GM19238 (cell line): ENCODE results near the gene LY6G5C.

Experiments
- DNase-seq: peaks from one replicate; pipeline ENCODE4 v3.0.0; 2011; ENCODE audit warnings: low spot score; ENCODE audit not compliant: insufficient read length

The LY6G5C gene

DNA sequence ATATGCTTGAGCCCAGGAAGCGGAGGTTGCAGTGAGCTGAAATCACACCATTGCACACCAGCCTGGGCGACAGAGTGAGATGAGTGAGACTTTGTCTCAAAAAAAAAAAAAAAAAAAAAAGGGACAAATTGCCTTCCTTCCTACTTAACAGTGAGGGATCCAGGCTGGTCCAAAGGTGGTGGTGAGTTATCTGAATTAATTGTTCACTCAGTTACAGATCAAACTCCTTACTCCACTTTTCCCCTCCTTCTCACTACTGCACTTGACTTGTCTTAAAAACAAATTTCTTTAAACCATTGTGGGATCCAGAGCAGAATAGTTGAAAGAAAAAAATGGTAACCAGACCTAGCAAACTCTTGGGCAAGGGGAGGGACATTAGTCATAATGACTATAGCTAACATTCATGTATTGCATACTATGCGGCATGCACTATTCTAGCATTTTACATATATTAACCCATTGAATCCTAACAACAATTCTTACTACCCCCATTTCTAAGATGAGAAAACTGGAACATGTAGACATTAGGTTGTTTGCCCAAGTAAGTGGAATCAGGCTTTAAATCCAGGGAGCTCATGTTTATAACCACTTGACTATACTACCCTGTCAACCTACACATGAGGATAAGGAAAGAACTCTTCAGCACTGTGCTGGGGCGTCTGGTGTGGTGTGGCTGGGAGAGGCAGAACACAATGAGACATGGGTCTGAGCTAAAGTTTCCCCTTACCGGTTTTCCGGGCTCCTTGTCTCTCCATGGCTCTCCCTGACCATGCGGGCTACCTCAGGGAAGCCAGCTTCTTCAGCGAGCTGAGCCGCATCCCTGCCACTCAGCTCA is 17.5 kb downstream of the LY6G5C start:
- no peak for DNase-seq

DNA sequence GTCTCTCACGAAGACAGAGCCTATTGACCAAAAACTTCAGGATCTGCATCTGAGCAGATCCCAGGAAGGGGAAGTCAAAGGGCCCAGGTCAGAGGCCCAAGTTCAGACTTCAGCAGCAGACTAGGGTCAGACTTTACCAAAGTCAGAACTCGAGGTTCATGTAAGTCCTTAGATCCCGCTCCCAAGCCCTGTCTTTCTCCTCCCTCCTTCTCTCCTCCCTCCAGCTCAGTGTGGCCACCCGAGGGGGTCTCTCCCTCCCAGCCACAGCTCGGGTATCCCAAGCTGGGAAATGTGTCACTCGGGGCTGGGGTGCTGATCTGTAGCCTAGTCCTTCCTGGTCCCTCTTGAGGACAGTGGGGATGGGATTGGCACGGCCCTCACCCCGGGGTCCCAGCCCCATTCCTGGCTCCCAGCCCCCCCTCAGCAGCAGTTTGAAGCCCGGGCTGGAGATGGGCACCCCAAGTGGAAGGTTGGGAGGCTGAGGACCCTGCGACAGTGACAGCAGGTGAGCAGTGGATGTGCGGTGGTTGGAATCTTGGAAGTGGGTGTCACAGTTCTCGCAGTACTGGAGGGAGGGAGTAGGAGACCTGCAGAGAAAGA is 18.6 kb downstream of the LY6G5C start:
- DNase-seq: no peak

DNA sequence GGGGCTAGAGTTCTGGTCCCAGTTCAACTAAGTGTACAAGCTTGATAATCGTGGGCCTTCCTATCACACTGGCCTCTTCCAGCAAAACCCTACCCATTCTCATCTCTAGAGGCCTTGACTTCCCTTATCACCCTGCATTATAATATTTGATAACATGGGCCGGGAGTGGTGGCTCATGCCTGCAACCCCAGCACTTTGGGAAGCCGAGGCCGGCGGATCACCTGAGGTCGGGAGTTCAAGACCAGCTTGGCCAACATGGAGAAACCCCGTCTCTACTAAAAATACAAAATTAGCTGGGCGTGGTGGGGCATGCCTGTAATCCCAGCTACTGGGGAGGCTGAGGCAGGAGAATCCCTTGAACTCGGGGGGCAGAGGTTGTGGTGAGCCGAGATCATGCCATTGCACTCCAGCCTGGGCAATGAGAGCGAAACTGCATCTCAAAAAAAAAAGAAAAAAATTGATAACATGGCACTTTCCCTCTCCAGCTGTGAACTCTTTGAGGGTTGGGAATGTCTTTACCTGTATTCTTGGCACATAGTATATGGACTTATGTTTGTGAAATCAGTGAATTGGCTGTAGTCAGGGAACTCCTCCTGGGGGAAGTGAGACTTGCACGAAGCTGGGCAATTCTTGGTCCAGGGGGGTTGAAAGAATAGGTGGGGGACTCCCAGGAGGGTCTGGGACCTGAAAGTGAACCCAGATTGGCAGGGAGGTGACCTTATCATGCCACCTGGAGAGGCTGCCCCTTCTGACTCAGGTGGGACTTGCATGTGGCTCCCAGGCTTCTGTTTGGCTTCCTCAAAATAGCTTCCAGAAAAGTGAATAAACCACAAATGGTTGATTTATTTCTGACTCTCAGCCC is 19.4 kb downstream of the LY6G5C start:
- DNase-seq: peak; percentile 47

DNA sequence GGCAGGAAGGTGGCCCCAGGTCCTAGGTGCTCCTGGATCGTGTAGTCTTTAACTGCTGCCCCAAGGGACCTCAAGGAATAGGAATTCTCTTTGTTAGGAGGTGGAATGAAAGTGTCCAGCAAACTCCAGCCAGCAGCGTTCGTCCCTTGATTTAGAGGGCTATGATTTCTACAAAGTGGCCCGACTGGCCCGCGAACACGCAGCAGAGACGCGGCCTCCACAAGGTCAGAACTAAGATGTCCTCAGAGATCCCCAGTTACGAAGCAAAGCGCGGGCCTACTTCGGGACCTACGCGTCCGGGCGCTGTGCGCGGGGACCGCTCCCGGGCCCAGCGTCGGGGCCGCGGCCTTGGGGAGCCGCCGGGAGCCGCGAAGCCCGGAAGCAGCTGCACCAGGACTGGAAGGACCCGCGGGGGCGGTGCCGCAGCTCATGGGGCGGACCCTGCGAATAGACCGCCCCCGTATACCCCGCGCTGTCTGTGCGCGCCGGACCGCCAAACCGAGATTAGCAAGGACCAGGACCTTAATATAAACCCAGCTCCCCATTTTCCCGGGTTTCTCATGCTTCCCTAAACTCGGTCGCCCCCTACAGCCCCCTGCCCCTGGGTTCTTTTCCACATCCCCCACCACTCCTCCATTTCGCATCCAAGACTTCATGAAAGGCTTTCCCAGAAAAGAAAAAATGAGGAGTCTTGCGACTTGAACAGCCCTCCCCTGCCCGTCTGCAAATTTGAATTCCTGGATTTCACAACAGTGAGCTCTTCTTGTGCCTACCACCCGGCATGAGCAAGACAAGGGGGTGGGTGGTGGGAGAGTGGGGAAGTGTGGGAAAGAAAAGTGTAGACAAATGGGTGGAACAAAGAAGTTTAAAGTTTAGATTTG is 20.2 kb downstream of the LY6G5C start, which contains the start of gene C6orf47:
Gene C6orf47, minus strand, starts transcription at position 398 of the 881 bp plus-strand sequence. CDS start 831 bp downstream, outside the sequence.
- DNase-seq: peak; percentile 77

DNA sequence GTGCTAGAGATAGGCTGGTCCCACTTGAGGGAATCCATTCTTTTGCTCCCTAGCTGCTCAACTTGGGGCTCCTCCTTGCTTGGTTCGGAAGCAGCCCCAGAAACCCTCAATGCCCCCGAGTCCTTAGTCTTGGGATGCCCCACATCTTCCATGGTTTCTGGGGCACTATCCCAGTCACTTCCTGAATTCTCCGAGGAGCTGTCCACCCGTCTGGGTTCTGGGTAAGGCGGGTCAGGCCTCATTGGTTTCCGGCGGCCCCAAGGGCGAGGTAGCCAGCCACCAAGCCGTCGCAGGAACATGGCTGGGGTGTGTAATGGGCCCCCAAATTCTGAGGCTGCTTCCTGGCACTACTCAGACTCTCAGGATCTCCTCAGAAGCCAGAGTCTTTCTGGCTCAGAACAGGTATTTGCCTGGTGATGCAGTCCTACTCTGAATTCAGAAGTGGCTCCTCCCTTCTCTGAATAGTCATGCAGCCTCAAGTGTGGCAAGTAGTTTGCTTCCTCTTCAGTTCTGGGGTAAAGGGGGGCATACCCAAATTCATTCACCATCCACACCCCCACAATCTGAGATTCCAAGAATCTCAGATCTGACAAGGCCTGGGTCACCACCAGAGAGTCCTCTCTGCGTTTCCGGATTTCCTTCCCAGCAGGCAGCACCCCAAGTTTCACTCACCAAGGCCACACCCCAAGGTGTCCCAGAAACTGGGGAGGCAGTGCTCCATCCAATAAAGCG is 21.1 kb downstream of the LY6G5C start:
- no peak for DNase-seq

DNA sequence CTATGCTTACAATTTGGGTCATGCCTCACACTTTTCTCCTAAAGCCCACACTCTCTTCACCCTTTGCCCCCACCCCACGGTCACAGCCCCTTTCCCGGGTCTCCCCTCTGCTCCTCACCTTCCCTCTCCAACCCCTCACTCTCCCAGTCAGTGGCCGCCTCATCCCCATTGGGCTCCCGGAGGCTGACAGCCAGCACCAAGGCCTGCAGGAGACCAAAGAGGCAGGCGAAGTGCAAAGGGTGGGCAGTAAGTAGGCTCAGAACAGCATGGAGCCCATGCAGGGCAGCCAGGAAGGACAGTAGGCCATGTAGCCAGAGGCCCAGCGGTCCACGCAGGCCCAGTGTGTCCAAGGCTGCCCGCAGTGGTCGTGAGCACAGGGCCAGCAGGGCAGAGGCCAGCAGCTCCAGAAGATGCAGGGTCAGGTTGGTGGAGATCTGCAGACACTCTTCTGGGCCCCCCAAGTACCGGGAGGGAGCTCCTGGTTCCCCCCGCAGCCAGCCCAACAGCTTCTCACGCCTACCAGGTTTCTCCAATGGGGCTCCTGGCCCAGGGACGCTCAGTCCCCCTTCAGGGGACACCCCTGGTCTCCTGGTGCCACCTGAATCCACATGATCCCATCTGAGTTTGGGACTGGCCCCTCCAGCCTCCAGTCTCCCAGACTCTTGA is 21.8 kb downstream of the LY6G5C start:
- DNase-seq: no peak

DNA sequence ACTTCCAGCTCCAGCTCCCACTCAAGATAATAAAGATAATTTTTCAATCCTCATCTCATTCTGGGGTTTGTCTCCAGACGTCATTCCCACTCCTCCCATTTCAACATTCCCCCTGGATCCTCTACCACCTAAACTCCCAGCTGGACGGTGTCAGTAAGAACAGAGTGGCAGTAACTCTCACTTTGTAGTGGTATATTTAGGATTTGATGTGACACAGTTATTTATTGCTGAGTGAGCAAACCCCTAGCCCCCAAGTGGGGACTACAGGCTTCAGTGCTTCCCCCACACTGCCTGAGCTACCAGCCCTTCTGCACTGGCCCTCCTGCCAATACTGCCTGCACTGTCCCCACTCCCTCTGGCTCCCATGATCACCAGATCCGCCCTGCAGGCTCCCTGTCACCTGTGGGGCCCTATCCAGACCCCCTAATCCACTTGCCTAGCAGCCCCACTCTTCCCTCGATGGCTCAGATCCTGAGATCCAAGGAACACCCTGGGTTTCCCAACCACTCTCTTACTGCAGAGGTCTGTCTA is 22.6 kb downstream of the LY6G5C start:
- DNase-seq: no peak

DNA sequence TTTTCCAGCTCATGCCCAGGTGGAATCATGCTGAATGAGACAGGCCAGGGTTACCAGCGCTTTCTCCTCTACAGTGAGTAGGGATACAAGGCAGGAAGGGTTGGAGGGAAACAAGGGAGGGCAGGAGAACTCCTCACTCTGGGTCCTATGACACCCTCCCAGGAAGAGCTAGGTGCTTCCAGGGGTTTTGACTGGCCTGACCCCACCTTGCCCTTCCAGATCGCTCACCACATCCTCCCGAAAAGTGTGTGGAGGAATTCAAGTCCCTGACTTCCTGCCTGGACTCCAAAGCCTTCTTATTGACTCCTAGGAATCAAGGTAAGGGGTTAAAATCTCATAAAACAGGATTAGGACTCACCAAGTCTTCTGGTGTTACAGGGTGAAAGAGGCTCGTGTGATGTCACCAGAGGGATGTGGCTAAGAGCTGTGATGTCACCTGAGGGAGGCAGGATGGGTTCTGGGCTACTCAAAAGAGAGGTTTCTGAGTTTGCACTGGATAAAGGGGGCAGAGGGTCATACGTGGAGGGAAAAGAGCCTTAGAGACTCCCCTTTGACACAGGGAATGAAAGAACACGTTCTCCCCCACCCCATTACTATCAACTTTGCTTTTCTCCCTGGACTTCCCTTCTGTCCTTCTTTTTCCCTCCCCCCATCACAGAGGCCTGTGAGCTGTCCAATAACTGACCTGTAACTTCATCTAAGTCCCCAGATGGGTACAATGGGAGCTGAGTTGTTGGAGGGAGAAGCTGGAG is 23.3 kb downstream of the LY6G5C start:
- no peak for DNase-seq

DNA sequence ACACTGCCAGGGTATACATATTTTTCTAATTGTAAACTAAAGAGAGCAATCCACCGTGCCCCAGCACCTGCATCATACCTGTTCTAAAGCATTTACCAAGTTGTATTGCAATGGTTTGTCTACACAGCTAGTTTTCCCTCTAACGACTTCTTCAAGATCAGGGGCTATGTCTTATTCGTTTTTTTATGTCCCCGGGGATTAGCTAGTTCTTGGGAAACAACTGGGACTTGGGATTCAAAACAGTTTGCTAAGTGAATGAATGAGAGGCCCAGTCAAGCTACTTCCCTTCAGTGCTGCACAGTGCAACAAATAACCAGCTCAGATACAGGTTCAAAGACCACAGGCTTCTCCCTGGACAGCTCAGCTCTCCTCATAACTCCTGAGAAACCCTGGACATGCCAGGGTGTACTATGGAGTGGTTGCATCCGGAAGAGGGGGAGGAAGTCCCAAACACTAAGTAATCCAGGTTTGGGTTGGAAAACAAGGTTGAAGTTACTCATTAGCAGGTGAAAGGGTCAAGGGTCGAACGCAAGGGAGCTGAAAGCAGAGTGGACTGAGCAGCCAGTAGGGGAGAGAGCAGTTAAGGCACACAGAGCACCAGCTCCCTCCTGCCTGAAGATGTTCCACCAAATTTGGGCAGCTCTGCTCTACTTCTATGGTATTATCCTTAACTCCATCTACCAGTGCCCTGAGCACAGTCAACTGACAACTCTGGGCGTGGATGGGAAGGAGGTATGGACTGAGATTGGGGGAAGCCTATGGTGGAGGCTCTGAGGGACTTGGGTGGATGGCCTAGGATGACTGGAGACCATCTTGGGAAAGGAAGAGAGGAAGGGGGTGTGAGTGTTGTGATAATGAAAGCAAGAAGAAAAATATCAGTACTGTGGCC is 25.3 kb downstream of the LY6G5C start, which contains the start of gene APOM:
Gene APOM, plus strand, starts transcription at position 546 of the 889 bp plus-strand sequence. Its CDS starts 73 bp downstream, at position 619.
- DNase-seq: no peak

DNA sequence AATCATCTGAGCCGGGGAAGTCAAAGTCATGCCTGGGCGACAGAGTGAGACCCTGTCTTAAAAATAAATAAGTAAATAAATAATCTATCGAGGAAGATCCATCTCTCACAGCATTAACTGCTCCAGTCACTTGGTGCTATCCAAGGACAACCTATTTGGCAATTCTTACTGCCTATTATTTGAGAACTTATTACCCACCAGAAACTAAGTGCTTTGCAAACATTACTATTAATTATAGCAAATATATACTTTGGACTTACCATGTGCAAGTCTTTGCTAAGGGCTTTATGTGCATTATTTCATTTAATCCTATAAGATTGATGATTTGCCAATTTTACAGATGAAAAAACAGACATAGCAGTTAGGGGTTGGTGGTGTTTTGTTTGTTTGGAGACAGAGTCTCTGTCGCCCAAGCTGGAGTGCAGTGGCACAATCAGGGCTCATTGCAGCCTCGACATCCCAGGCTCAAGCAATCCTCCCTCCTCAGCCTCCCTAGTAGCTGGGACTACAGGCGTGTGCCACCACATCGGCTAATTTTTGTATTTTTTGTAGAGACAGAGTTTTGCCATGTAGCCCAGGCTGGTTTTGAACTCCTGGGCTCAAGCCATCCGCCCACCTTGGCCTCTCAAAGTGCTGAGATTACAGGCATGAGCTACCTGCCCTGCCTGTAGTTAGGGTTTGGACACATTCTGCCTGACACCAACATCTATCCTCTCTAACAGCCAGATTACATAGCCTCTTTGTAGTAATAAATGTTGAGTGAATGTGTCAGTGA is 26.1 kb downstream of the LY6G5C start:
- no peak for DNase-seq

DNA sequence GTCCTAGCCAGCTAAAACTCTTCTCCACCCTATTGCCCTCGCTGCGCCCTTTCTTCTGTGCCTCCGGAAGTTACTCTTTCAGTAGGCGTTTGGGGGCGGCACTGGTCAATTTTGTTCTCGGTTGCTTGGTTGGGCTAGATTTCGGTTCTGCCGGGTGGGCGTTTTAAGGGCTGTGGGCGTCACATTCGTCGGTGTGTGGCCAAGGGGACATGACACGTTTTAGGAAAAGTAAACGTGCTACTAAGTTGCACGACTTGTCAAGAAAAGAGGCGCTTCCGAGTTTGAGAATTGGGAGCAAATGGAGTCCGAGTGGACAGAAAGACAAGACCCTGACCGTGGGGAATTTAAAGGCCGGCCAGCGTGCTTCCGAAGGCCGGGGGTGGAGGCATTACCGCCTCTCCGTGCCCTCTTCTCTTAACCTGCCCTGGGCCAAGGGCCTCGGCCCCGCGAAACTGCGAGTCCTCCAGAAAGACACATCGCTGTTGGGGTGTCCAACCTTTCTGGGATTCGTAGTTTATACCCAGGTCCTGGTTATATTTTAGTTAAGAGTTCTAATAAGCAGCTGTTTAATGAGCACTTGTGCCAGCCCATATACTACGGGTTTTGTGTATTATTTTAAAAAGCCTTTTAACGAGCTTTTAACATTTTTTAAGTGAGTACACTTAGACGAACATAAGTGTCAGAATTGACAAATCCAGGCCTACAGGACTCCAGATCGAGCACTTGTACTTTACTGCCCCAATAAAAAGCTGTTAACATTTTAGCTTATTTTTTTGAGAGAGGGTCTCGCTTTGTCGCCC is 27.7 kb downstream of the LY6G5C start:
- peak; percentile 94 for DNase-seq

DNA sequence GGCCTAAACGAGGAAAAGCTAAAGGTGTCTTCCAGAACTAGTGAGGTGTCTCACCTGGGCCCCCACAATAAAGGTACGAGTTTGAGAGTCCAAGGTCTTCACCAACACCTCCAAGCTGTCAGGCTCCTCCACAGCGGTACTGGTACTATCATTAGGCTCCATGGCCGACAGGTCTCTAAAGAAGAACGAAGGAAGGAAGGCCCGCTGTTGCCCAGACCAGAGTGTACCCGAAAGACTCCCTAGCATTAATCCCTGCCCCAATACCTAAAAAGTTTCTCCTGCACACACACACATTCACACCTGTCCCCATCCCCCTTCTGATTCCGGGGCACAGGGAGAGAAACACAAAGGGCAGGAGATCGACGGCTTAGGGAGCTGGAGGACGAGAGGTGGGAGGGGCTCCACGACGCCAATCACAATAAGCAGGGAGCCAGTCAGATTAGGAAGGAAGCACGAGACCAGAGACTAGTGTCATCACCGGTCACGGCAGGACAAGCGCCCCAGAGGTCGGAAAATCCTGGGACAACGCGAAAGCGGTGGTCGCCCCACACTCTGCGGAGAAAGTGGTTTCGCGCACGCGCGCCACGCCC is 29.2 kb downstream of the LY6G5C start:
- peak; percentile 65 for DNase-seq

DNA sequence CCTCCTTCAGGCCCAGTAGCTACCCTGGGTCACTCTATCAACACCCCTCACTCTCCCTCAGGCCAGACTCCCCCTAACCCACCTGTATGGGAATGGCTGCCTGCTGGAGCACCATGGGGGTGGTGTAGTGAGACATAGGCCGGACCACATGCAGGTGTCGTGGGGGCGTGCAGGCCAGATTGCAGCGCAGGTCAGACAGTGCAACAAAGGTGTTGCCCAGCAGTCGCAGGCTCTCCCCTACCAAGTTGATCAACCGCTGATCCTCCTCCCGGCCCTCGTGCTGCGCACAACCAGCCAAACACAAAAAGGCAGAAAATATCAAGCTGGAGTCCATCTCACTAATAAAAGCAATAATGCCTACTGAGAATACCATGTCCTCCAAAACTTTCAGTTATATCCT is 35.5 kb downstream of the LY6G5C start:
- no peak for DNase-seq

DNA sequence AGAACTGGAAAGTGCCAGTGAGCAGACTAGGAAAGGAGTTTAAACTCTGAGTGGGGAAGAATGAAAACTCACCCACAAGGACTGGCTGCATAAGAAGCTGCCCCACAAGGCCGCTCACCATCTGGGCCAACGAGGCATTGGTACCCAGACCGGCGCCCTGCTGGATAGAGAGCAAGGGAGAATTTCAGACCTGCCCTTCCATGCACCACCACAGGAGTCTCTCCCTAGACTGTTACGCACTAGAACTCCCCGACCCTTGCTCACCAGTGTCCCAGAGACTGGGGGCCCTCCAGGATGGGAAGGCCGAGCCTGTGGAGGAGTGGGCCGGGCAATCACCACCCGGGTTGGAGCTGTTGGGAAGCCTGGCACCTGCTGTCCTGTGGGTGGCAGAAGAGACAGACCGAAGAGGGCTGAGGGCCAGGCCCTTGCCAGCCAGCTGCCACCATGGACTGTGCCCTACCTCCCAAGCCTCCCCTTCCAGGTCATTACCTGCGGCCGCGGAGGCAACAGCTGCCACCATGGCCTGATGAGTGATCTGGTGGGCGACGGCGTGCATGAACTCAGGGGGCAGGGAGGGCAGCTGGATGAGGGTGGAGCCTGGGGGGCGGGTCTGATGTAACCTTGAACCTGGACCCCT is 36.9 kb downstream of the LY6G5C start:
- no peak for DNase-seq
